ENCODE measurements around the gene RNASE13. TPM values are rescaled to one million over a fixed set of nuclear protein-coding genes. Genes with fewer than 3 reads are reported as not detected.

Gene RNASE13
- total RNA-seq, 1 experiment from 2014 or later = 0.15 TPM

DNA sequence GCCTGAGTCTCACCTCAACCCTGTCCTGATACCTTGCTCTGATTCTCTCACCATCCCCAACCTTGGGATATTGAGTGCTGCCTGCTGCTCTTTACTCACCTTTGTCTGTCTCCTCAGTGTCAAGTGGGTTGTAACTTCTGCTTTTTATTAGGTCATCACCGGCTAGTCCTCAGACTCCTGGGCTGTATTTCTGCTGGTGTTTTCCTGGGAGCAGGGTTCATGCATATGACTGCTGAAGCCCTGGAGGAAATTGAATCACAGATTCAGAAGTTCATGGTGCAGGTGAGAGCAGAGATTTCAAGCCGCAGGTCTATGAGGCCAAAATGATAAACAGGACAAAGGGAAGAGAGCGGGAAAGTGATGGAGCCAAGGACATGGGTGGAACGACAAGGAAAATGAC lies 35.0 kb downstream of the RNASE13 start:
- peaks cover 7 to 13% of the 10 kb centered on the region in 2 experiments; a peak in 3 of 4 replicates for H3K4me1 ChIP-seq (ENCODE audit: control insufficient read depth in 1 of 2, insufficient read depth in 2 of 2, low read length in 2 of 2)
- no peaks in the 10 kb centered on the region for H3K27me3 ChIP-seq (ENCODE audit: insufficient read depth, low read length)
- no peaks in the 10 kb centered on the region for H3K9me3 ChIP-seq (ENCODE audit: control insufficient read depth in 1 of 2, insufficient read depth in 1 of 2, low read depth in 1 of 2, low read length in 2 of 2)
- ChIA-PET CTCF (interaction anchor here (1.5 to 3.1 kb wide), 4 partner anchors 15 to 142 kb away, joined by 4 to 19 read pairs (median 10); no protein-coding TSS in a partner anchor), RAD21 (ENCODE audit: low non-redundant PET in 1 of 2, low total read pairs in 2 of 2, uncharacterized antibody in 2 of 2, unreplicated experiment in 2 of 2) (no interaction called here), POLR2A (no interaction called here)
- no peak overlapping the region for H3K4me3 ChIP-seq (replicated peaks in 1 of 2; ENCODE audit: low read depth in 1 of 2, low read length in 2 of 2)
- H3K4me2 ChIP-seq (ENCODE audit: low read length) = no peak overlapping the region
- TF ChIP-seq, protein P1, sequence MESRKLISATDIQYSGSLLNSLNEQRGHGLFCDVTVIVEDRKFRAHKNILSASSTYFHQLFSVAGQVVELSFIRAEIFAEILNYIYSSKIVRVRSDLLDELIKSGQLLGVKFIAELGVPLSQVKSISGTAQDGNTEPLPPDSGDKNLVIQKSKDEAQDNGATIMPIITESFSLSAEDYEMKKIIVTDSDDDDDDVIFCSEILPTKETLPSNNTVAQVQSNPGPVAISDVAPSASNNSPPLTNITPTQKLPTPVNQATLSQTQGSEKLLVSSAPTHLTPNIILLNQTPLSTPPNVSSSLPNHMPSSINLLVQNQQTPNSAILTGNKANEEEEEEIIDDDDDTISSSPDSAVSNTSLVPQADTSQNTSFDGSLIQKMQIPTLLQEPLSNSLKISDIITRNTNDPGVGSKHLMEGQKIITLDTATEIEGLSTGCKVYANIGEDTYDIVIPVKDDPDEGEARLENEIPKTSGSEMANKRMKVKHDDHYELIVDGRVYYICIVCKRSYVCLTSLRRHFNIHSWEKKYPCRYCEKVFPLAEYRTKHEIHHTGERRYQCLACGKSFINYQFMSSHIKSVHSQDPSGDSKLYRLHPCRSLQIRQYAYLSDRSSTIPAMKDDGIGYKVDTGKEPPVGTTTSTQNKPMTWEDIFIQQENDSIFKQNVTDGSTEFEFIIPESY (IDR thresholded peaks at IDR 0.05; ENCODE audit: extremely low read depth, insufficient replicate concordance, low read length) = no peak
- TF ChIP-seq SIN3A (IDR thresholded peaks at IDR 0.05; ENCODE audit: low read depth) (no peak), MAX (IDR thresholded peaks at IDR 0.05) (no peak), TCF7L2 (IDR thresholded peaks at IDR 0.05; ENCODE audit: borderline replicate concordance, extremely low read depth, insufficient read depth, insufficient read length) (no peak), ATF3 (IDR thresholded peaks at IDR 0.05) (no peak), ELF1 (IDR thresholded peaks at IDR 0.05; ENCODE audit: borderline replicate concordance, low read depth) (no peak), YY1 (IDR thresholded peaks at IDR 0.05; ENCODE audit: extremely low read depth, insufficient replicate concordance, low read depth, low read length) (no peak), CBX3 (IDR thresholded peaks at IDR 0.05; ENCODE audit: low read depth) (no peak), ZFX (IDR thresholded peaks at IDR 0.05) (no peak), EZH2phosphoT487 (IDR thresholded peaks at IDR 0.05; ENCODE audit: borderline replicate concordance) (no peak), ZNF274 (IDR thresholded peaks at IDR 0.05; ENCODE audit: low read depth, low read length) (no peak), SP1 (IDR thresholded peaks at IDR 0.05; ENCODE audit: low read depth) (no peak), SRF (IDR thresholded peaks at IDR 0.05; ENCODE audit: low read depth) (no peak), EZH2 (IDR thresholded peaks at IDR 0.05) (no peak), JUND (IDR thresholded peaks at IDR 0.05) (no peak), FOSL1 (IDR thresholded peaks at IDR 0.05; ENCODE audit: low read depth) (no peak), POLR2A (IDR thresholded peaks at IDR 0.05; ENCODE audit: borderline replicate concordance, extremely low read depth, insufficient read depth, insufficient read length) (no peak), RAD21 (IDR thresholded peaks at IDR 0.05; ENCODE audit: low read depth) (no peak)
- TF ChIP-seq, protein P2, sequence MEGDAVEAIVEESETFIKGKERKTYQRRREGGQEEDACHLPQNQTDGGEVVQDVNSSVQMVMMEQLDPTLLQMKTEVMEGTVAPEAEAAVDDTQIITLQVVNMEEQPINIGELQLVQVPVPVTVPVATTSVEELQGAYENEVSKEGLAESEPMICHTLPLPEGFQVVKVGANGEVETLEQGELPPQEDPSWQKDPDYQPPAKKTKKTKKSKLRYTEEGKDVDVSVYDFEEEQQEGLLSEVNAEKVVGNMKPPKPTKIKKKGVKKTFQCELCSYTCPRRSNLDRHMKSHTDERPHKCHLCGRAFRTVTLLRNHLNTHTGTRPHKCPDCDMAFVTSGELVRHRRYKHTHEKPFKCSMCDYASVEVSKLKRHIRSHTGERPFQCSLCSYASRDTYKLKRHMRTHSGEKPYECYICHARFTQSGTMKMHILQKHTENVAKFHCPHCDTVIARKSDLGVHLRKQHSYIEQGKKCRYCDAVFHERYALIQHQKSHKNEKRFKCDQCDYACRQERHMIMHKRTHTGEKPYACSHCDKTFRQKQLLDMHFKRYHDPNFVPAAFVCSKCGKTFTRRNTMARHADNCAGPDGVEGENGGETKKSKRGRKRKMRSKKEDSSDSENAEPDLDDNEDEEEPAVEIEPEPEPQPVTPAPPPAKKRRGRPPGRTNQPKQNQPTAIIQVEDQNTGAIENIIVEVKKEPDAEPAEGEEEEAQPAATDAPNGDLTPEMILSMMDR (IDR thresholded peaks at IDR 0.05 in 2 of 3, conservative IDR thresholded peaks at IDR 0.05 in 1 of 3; ENCODE audit: borderline replicate concordance in 1 of 3, insufficient read depth in 1 of 3, low read depth in 2 of 3, low read length in 2 of 3) = no peak
- BruUV-seq (replicated peaks) = no TSS peak
- H3K9ac ChIP-seq (ENCODE audit: low read length) = no peak overlapping the region
- no peaks in the 10 kb centered on the region for H3K79me2 ChIP-seq (ENCODE audit: insufficient read depth, low read length)
- ATAC-seq = no peak
- H3K36me3 ChIP-seq (ENCODE audit: control insufficient read depth in 1 of 2, insufficient read depth in 2 of 2, low read length in 2 of 2) = peaks cover 11 to 23% of the 10 kb centered on the region in 2 experiments; a peak in 3 of 4 replicates
- no peaks in the 10 kb centered on the region for H4K20me1 ChIP-seq (ENCODE audit: insufficient read depth)
- no peak overlapping the region for H2AFZ ChIP-seq (ENCODE audit: low read depth, low read length, poor library complexity, severe bottlenecking)
- intact Hi-C loops (cut with micrococcal nuclease) = no loop called here
- H3K9me2 ChIP-seq (ENCODE audit: insufficient read depth) = no peaks in the 10 kb centered on the region
- H3K27ac ChIP-seq (ENCODE audit: low read depth, low read length) = no peak overlapping the region
- DNase-seq (ENCODE audit: low read depth, low spot score) = no peak
